Raji (cell line): ENCODE data around the gene FJX1.

Source experiments
- POLR2A ChIP-seq: IDR thresholded peaks from 2 replicates; pipeline ENCODE4 v1.6.1; 2011; ENCODE audit warnings: low read depth, low read length, control low read depth; ENCODE audit not compliant: insufficient read depth

Gene FJX1

DNA sequence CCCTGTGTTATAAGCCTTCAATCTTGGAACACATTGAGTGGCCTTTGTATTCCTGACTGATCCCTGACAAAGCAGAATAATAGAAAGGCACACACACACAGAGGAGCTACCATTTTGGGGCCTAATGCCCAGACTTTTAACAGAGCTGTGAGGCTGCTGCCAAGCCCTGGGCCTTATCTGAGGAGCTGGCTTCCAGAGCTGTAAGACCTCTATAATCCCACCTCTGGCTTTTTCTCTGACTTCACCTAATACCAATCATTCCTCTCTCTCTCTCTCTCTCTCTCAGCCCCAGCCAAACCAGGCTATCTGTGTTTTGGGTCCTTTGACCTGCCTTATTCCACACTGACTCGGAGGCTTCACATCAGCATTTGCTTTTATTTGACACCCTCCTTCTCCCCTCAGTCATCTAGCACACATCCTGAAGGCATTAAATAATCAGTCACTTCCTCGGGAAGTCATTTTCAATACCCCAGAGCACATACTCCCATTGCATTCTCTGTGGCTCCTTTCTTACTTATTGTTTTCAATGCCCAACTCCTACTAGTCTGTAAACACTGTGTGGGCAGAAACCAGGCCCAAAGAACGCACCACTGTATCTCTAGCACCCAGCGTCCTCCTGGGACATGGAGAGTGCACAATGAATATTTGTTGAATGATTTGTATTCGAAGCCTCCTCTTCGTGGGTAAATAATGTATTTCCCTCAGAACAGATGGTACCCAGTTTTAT lies 23.1 kb downstream of the FJX1 start:
- TF ChIP-seq POLR2A = no peak

DNA sequence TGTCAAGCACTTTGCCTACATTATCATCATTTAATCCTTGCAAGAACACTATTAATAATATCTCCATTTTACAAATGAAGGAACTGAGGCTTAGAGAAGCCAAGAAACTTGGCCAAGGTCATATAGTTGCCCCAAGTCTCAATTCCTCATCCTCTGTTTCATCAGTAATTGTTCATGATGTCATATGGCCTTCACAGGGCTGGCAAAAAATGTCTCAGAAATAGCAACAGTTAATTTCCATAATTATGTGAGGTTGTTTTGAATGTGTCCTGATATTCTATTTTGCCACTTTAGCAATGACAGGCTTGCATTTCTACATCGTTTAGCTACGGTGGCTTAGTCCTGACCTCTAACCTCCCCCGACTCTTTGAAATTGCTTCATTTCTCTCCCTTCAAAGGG lies 23.7 kb downstream of the FJX1 start:
- TF ChIP-seq POLR2A = no peak

DNA sequence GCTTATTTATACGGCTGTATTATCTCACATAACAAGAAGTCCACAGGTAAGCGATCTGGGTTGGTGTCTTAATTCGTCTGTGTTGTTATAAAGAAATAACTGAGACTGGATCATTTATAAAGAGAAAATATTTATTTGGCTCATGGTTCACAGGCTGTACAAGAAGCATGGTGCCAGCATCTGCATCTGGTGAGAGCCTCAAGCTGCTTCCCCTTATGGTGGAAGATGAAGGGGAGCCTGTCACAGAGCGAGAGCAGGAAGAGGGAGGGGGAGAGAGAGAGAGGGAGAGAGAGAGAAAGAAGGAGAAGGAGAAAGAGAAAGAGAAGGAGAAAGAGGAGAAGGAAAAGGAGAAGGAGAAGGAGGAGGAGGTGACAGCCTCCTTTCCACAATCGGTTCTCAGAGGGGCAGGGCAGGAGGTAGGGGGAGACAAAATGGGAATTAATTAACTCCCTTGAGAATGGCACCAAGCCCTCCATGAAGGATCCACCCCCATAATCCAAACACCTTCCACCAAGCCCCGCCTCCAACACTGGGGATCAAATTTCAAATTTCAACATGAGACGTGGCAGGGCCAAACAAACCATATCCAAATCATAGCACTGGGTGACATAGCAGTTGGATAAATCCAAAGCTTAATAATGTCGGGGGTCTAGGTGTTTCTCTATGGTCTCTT lies 29.3 kb downstream of the FJX1 start:
- TF ChIP-seq POLR2A = no peak

DNA sequence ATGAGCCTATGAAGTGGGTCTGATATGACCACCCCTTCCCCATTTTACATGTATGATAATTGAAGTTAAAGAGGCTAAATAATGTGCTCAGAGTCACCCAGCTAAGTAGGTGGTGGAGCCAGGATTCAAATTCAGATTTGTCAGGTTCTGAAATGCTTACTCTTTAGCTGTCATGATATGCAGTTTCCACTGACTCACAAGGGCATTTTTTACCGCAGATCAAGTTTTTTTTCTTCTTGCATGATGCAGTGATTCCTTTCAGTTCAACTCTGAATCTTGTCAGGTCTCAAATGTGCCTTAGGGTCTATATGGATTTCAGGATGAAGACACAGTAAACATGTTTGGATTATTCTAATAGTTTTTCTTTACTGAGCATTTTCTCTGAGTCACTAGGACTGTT lies 31.7 kb downstream of the FJX1 start:
- TF ChIP-seq POLR2A = no peak

DNA sequence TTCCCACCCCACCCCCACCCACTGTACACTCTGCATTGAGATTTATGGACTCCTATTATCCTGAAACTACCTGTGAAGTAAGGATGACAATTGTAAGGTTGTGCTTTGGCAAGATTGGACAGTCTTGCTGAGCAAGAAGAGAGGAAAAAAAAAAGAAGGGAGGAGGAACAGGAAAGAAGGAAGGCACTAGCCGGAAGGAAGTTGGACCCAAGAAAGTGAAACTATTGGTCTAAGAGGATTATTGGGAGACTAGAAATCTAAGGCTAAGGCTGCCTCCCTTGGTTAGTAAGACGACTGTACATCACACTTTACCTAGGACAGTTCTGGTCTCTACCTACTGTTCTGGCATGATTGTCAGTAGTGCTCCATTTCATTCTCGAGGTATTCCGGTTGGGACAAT lies 32.2 kb downstream of the FJX1 start:
- TF ChIP-seq POLR2A = no peak

DNA sequence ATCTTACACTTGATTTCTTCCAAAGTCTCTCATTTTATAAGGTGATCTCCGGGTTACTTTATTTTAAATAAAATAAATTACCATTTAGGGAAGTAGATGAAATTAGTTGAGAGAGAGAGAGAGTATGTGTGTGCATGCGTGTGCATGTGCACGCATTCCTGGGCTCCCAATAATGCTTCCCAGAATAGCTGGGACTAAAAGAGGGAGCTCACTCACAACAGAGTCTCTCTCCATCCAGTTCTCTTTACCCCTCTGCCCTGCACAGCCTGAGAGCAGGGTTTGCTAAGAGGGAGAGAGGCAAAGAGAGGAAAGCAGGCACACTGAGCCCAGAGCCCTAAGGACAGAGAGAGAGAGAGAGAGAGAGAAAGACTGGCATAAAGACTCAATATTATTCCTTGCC lies 33.0 kb downstream of the FJX1 start:
- no peak for TF ChIP-seq POLR2A

DNA sequence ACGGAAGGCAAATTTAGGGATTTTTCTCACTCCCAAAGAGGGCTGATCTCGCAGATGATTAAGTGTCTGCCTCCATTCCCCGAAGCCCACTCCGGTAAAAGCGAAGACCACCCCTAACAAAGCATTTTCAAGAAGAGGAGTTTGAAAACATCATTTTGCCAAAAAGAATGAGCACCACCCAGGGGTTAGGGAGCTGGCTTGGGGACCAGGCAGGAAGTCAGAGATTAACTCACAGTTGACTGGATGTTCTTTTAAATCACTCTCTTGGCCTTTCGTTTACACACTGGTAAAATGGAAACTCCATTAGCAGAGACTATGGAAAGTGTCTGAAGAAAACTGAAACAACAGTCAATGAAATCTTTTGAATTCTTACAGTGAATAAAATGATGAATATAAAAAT lies 36.5 kb downstream of the FJX1 start:
- TF ChIP-seq POLR2A = no peak

DNA sequence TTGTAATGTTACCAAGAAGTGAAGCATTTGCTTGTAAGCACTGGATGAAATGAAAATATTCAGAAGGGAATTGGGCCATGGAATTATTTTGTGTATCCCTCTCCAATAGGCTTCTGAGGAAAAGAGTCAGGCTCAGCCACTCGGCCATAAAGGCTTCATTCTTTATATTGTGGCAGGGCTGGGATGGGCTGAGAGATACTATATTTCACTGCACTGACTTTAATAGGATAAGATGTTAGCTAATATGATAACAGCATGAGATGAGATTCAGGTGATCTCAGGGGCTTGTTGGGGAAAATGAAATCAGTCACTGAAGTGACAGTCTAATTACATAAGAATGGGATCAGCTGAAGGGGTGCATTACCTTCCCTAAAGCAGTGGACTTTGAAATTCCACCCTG lies 37.0 kb downstream of the FJX1 start:
- TF ChIP-seq POLR2A = no peak

DNA sequence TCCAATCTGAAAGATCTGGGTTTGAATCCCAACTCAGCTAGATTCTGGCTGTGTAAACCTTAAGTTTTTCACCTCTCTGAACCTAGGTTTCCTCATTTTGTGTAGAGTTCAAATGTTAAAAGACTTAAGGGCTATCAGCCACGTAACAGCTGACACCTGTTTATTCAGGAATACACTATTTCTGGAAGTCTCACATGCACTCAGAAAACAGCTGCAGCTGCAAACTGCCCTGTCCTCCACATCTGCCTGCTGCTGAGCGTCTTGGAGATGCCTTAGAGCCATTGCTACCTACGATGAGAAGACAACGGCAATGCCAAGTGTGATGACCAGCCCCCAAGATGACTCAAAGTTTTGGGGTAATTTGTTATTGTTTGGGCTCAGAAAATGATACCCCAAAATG lies 37.6 kb downstream of the FJX1 start:
- TF ChIP-seq POLR2A = no peak

DNA sequence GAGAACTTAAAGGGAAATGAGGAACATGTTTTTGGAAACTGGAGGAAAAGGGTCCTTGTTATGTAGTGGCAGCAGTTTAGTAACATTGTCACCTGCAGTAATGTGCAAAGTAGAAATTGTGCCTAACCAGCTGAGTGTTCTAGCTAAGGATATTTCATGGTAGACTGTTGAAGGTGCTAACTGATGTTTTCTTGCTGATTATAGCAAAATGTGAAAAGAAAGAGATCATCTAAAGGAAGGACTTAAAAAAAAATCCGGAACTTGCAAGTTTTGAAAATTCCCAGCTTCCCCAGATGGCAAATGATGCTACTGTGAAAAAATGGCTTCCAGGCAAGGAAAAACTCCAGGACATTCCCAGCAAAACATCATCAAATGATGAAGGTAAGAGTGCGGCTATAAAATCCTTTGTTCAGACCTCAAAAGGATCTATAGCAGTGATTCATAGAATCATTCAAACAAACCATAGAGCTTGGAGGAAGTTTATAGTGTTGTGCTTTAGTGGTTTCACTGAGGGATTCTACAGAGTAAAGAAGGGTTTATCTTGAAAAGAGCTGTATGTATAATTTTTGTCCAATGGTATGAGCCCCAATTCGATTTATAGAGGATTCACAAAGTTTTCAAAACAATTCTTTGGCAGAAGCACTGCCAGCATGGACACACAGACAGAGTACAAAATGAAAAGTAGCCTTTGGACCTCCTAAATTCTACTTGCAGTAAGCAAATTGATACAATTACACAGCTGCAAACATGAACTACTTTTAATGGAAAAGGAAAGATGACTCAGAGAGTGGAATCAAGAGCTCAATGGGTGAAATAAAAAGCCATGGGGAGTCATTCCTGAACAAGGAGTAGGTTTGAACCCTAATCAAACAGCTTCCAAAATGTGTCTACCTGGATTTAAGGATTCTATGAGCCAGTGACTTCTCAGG lies 40.0 kb downstream of the FJX1 start:
- no peak for TF ChIP-seq POLR2A

DNA sequence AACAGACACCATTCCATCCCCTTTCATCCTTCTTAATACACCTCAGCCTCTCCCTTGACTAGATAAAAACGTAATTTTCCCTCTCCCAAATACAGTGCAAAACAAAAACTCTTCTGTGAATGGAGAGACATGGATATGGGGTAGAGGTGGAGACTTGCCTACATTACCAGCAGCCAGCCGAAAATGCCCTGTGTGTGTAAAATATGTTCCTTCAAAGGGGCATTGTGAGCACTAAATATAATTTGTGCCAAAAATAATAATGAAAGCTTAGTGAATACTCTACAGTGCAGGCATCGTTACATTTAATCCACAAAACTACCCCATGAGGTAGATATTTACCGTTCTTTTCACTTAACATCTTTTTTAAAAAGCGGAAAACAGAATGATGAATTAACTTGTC lies 43.3 kb downstream of the FJX1 start:
- no peak for TF ChIP-seq POLR2A

DNA sequence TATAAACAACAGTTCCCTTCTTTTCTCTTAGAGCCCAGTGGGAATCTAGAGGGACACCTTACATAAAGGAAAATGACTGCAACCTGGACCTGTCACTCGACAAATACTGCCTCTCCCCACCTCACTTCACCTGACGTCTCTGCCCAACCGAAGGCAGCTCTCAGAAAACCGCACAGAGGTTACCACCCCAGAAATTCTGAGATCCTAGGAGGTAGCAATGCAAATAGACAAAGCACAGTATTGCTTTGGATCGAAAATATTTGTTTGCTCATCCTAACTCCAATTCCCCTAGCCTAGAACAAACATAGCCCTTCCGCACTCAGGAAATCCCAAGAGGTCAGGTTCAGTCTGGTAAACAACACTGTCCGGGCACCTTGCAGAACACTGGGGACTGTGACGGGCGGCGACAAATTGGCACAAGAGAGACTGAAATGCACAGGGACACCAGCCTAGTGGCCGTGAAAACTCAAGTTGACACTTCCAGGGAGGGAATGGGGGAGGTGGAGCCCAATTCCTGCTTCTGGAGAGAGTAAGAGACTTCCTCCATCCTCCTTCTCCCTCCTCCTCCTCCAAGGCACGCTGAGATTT lies 43.9 kb downstream of the FJX1 start:
- TF ChIP-seq POLR2A = no peak

DNA sequence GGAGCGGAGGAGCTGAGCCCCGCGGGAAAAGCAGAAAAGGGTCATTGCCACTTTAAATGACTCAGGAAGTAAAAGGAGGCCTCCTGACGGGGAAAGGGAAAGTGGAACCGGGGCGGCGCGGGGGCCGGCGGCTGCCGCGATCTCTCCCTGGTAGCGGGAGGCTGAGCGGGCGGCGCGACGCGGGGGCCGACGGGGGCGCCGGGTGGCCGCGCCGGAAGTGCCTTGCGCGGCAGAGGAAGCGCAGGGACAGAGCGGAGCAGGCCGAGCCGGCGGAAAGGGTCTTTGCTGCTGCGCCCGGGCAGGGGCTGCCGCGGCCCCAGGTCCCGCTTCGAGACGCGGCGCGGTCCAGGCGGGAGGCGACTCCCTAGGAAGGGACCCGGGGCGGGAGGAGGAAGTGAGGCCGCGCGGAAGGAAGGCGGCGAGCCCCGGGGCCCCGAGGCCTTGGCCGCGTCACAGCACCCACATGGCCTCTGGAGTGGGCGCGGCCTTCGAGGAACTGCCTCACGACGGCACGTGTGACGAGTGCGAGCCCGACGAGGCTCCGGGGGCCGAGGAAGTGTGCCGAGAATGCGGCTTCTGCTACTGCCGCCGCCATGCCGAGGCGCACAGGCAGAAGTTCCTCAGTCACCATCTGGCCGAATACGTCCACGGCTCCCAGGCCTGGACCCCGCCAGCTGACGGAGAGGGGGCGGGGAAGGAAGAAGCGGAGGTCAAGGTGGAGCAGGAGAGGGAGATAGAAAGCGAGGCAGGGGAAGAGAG lies 44.6 kb downstream of the FJX1 start, which contains the start of gene TRIM44:
TSS of gene TRIM44 (plus strand) at position 127 of the 759 bp plus-strand sequence. CDS start at position 464, 337 bp downstream.
- TF ChIP-seq POLR2A = peak; percentile 43

DNA sequence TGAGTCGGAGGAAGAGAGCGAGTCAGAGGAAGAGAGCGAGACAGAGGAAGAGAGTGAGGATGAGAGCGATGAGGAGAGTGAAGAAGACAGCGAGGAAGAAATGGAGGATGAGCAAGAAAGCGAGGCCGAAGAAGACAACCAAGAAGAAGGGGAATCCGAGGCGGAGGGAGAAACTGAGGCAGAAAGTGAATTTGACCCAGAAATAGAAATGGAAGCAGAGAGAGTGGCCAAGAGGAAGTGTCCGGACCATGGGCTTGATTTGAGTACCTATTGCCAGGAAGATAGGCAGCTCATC lies 45.1 kb downstream of the FJX1 start:
- TF ChIP-seq POLR2A = no peak

DNA sequence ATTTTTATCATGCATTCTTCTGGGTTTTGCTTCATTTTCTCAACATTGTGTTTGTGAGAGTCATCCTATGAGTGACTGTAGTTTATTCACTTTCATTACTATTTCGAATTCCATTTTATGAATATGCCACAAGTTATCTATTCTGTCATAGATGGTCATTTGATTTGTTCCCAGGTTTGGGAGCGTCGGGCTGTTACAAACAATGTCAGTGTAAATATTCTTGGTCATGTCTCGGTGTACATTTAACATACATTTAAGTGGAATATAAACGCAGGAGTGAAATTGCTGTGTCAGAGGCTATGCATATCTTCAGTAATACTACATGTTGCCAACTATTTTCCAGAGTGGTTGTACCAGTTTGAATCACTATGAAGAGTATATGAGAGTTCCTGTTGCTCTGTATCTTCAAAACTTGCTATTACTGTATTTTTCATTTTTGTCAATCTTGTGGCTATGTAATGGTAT lies 46.7 kb downstream of the FJX1 start:
- no peak for TF ChIP-seq POLR2A
